ENCODE data around the gene ELFN2. TPM values are rescaled to one million over a fixed set of nuclear protein-coding genes. Genes with fewer than 3 reads are reported as not detected.

Gene ELFN2
- total RNA-seq, 2 experiments from 2014 or later, result 0.63 to 1.8 TPM

DNA sequence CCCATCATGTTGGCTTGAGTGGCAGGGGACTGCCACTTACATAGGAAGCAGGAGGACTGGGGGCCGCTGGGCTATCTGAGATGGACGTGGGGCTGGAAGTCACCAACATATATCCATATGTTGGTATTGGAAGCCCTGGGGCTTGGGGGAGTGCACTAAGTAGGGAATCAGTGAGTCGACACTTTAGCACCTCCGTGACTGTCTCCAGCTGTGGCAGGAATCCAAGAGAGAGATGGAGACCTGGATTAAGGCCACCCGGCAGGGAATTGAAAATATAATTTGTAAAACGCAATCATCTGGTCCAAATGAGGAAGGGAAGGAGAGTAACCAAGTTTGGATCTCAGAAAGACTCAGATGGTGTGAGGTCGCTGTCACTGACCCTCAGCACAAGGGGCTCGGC, 68.4 kb downstream of the ELFN2 start:
- no peaks in the 10 kb centered on the region for H3K9me2 ChIP-seq (ENCODE audit: insufficient read depth, low read length)
- no TSS peak for BruUV-seq (replicated peaks)
- H3K4me3 ChIP-seq (ENCODE audit: low read depth, low read length, poor library complexity, severe bottlenecking), result no peak overlapping the region
- intact Hi-C loops (cut with micrococcal nuclease; ENCODE audit: unreplicated experiment), result no loop called here
- no peak overlapping the region for H2AFZ ChIP-seq (ENCODE audit: low read length)
- ChIA-PET CTCF (ENCODE audit: unreplicated experiment) (interaction anchor here (0.6 kb wide), 1 partner anchor 227 kb away, joined by 3 read pairs; no protein-coding TSS in a partner anchor), POLR2A (no interaction called here)
- no peaks in the 10 kb centered on the region for H3K36me3 ChIP-seq (ENCODE audit: insufficient read depth, low read length)
- H4K20me1 ChIP-seq (ENCODE audit: insufficient read depth, low read length), result no peaks in the 10 kb centered on the region
- no peak for DNase-seq (ENCODE audit: low spot score)
- H3K4me1 ChIP-seq (ENCODE audit: insufficient read depth, low read length, poor library complexity, severe bottlenecking), result no peaks in the 10 kb centered on the region
- H3K27ac ChIP-seq (ENCODE audit: low read depth, low read length, poor library complexity, severe bottlenecking), result no peak overlapping the region
- no peak overlapping the region for H3K4me2 ChIP-seq (ENCODE audit: low read length)
- H3K9me3 ChIP-seq (ENCODE audit: low read length), result no peaks in the 10 kb centered on the region
- no peak for TF ChIP-seq CTCF (conservative IDR thresholded peaks at IDR 0.05; ENCODE audit: low read length)
- no peak for TF ChIP-seq EZH2phosphoT487 (IDR thresholded peaks at IDR 0.05; ENCODE audit: borderline replicate concordance, low read depth, low read length)
- no peaks in the 10 kb centered on the region for H3K79me2 ChIP-seq (ENCODE audit: insufficient read depth, low read depth, low read length)

GRCh38 chr22:37358386-37358785, 68.9 kb downstream of the ELFN2 start:
- Histone ChIP-seq H3K9me2 (ENCODE audit: insufficient read depth, low read length) (no peaks in the 10 kb centered on the region), H3K4me2 (ENCODE audit: low read length) (no peak overlapping the region), H4K20me1 (ENCODE audit: insufficient read depth, low read length) (no peaks in the 10 kb centered on the region), H3K36me3 (ENCODE audit: insufficient read depth, low read length) (no peaks in the 10 kb centered on the region), H3K4me3 (ENCODE audit: low read depth, low read length, poor library complexity, severe bottlenecking) (no peak overlapping the region), H3K4me1 (ENCODE audit: insufficient read depth, low read length, poor library complexity, severe bottlenecking) (no peaks in the 10 kb centered on the region), H3K9me3 (ENCODE audit: low read length) (no peaks in the 10 kb centered on the region), H3K27ac (ENCODE audit: low read depth, low read length, poor library complexity, severe bottlenecking) (no peak overlapping the region), H3K79me2 (ENCODE audit: insufficient read depth, low read depth, low read length) (no peaks in the 10 kb centered on the region), H2AFZ (ENCODE audit: low read length) (no peak overlapping the region)
- no peak for DNase-seq (ENCODE audit: low spot score)
- no peak for TF ChIP-seq CTCF (conservative IDR thresholded peaks at IDR 0.05; ENCODE audit: low read length)
- no peak for TF ChIP-seq EZH2phosphoT487 (IDR thresholded peaks at IDR 0.05; ENCODE audit: borderline replicate concordance, low read depth, low read length)
- BruUV-seq (replicated peaks), result no TSS peak
- CTCF ChIA-PET (ENCODE audit: unreplicated experiment), result no interaction called here
- POLR2A ChIA-PET, result no interaction called here
- intact Hi-C loops (cut with micrococcal nuclease; ENCODE audit: unreplicated experiment), result no loop called here

DNA sequence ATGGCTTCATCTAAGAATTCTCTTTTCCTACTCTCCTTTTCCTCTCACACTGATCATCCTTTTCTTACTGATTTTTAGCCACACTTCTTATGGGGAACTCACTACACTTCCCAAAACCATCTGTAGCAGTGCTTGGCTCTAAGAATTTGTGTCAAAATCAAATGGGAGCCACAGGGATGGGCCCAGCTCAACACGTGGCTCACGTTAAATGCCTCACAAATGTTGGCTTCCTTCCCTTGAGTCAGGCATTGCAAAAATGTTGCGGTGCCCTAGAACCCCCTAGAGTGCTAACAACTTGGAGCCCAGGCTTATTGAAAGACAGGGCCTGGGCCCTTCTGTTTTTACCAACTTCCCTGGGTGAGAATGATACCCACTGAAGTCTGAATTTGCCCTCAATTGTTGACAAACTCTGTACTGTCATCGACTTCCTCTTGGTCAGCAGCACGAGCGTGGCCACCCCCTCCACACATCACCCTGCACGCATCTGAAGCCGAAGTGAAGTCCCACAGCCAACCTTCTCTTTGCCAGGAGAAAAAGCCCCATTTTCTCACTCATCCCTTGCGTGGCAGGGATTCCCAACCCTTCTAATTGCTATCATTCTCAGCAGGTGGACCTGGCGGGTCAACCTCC, 69.7 kb downstream of the ELFN2 start:
- no peak overlapping the region for H3K27ac ChIP-seq (ENCODE audit: low read depth, low read length, poor library complexity, severe bottlenecking)
- H3K9me2 ChIP-seq (ENCODE audit: insufficient read depth, low read length), result no peaks in the 10 kb centered on the region
- intact Hi-C loops (cut with micrococcal nuclease; ENCODE audit: unreplicated experiment), result no loop called here
- BruUV-seq (replicated peaks), result no TSS peak
- CTCF ChIA-PET (ENCODE audit: unreplicated experiment), result no interaction called here
- H4K20me1 ChIP-seq (ENCODE audit: insufficient read depth, low read length), result no peaks in the 10 kb centered on the region
- H3K79me2 ChIP-seq (ENCODE audit: insufficient read depth, low read depth, low read length), result no peaks in the 10 kb centered on the region
- no peaks in the 10 kb centered on the region for H3K36me3 ChIP-seq (ENCODE audit: insufficient read depth, low read length)
- DNase-seq (ENCODE audit: low spot score), result no peak
- POLR2A ChIA-PET, result no interaction called here
- H2AFZ ChIP-seq (ENCODE audit: low read length), result no peak overlapping the region
- H3K4me1 ChIP-seq (ENCODE audit: insufficient read depth, low read length, poor library complexity, severe bottlenecking), result no peaks in the 10 kb centered on the region
- no peak overlapping the region for H3K4me2 ChIP-seq (ENCODE audit: low read length)
- TF ChIP-seq EZH2phosphoT487 (IDR thresholded peaks at IDR 0.05; ENCODE audit: borderline replicate concordance, low read depth, low read length) (no peak), CTCF (conservative IDR thresholded peaks at IDR 0.05; ENCODE audit: low read length) (no peak)
- no peaks in the 10 kb centered on the region for H3K9me3 ChIP-seq (ENCODE audit: low read length)
- H3K4me3 ChIP-seq (ENCODE audit: low read depth, low read length, poor library complexity, severe bottlenecking), result no peak overlapping the region

Measured in OCI-LY7 (cell line).